ENCODE results near the gene STC2. TPM values are rescaled to one million over a fixed set of nuclear protein-coding genes. Genes with fewer than 3 reads are reported as not detected.

Gene STC2
- polyA plus RNA-seq, 1 donor, result 1.3 TPM

DNA sequence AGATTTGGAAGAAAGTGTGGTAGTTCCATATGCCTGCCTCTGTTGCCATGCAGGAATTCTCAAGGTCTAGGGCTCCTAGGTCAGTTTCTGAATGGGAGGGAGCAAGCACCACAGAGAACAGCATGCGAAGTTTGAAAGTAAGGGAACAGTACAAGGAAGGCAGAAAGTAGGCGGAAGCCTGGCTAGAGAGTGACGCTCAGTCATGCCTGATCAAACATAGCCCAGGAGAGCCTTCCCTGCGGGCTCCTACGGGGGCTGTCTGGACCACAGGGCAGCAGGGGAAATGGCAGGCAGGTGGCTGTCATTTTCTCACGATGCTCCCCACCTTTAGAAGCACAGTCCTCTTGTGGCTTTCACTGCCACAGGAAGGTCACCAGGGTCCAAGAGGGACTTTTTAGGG lies 12.8 kb upstream of the STC2 start:
- WGBS (ENCODE audit: insufficient coverage, low lambda C conversion rate), result no CpG with 5 or more reads among the region's 6 CpGs
- no peaks in the 10 kb centered on the region for H3K36me3 ChIP-seq (ENCODE audit: control insufficient read depth, insufficient read depth, low read length)
- no peak for DNase-seq
- H3K27ac ChIP-seq (ENCODE audit: low read length), result no peak overlapping the region
- peaks cover 1% of the 10 kb centered on the region for H3K27me3 ChIP-seq (ENCODE audit: control insufficient read depth, insufficient read depth, low read length)
- no peaks in the 10 kb centered on the region for H3K4me1 ChIP-seq (ENCODE audit: control insufficient read depth, insufficient read depth, low read length)
- no peaks in the 10 kb centered on the region for H3K9me3 ChIP-seq (ENCODE audit: control insufficient read depth, low read depth, low read length)
- H3K4me3 ChIP-seq (ENCODE audit: low read length), result no peak overlapping the region

DNA sequence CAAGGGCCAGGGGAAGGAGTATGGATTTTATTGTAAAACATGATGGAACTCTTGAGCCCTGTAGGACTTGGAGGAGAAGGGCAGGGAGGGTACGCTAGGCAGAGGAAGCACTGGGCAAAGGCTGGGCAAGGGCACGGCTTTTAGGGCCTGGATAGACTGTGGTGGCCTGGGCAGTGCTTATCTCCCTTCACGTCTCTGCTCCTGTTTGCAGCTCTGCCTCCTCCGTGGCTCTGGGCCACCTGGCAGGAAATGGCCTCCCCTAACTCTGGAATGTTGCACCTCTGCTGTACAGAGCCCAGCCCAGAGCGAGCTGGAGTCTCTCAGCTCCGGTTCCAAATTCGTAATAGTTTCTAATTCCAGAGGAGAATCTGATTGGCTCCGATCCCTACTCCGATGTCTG lies 12.2 kb upstream of the STC2 start:
- H3K9me3 ChIP-seq (ENCODE audit: control insufficient read depth, low read depth, low read length), result no peaks in the 10 kb centered on the region
- no peak overlapping the region for H3K4me3 ChIP-seq (ENCODE audit: low read length)
- no peak overlapping the region for H3K27ac ChIP-seq (ENCODE audit: low read length)
- H3K27me3 ChIP-seq (ENCODE audit: control insufficient read depth, insufficient read depth, low read length), result peaks cover 4% of the 10 kb centered on the region
- H3K36me3 ChIP-seq (ENCODE audit: control insufficient read depth, insufficient read depth, low read length), result no peaks in the 10 kb centered on the region
- no peak for DNase-seq
- WGBS (ENCODE audit: insufficient coverage, low lambda C conversion rate), result 87% methylated on average over 3 of the region's 9 CpGs
- H3K4me1 ChIP-seq (ENCODE audit: control insufficient read depth, insufficient read depth, low read length), result no peaks in the 10 kb centered on the region

DNA sequence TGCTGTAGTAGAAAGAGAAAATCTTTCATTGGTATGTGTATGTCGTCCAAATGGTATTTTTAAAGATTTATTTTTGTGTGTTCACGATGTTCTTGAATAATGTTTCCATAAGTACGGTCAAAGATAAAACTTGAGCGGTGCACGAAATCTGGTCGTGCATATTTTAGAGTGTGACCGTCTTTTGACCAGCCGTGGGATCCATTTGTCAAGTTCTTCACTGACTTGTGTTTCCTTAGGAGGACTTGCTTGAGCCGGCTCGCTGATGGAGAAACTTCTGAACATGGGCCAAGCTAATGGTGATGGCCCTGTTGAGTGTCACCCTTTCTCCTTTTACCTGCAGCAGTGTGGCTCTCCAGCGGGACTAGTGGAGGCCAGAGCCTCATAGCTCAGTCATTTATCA lies 11.1 kb upstream of the STC2 start:
- H3K4me1 ChIP-seq (ENCODE audit: control insufficient read depth, insufficient read depth, low read length), result no peaks in the 10 kb centered on the region
- H3K27me3 ChIP-seq (ENCODE audit: control insufficient read depth, insufficient read depth, low read length), result peaks cover 4% of the 10 kb centered on the region
- no peaks in the 10 kb centered on the region for H3K36me3 ChIP-seq (ENCODE audit: control insufficient read depth, insufficient read depth, low read length)
- H3K9me3 ChIP-seq (ENCODE audit: control insufficient read depth, low read depth, low read length), result no peaks in the 10 kb centered on the region
- WGBS (ENCODE audit: insufficient coverage, low lambda C conversion rate), result no CpG with 5 or more reads among the region's 11 CpGs
- H3K27ac ChIP-seq (ENCODE audit: low read length), result no peak overlapping the region
- DNase-seq, result no peak
- H3K4me3 ChIP-seq (ENCODE audit: low read length), result no peak overlapping the region

DNA sequence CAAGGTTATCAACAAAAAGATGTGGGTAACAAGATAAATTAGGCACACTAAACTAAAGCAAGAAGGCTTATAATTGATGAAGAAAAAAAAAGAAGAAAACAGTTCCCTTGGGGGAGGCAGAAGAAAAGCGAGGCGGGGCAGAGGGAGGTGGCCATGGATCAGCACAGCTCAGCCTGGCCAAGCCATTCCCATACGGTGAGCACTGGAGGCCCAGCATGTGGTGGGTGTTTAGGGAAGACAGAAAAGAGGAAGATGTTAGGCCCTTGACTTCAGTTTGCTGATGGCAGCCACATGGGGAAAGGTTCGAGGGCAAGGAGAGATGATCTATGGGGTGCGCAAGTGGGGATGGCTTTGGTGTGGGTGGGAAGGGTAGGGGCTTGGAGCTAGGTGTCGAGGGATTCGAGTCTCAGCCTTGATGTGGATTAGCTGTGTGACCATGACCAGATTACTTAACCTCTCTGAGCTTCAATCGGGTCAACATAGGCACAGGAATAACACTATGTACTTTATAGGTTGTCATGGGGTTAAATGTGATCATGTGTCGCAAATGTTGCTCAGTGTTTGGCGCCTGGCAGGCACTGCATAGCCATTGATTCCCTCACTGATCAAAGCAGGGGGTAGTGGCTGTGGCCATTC lies 10.3 kb upstream of the STC2 start:
- no peak for DNase-seq
- no peak overlapping the region for H3K27ac ChIP-seq (ENCODE audit: low read length)
- H3K9me3 ChIP-seq (ENCODE audit: control insufficient read depth, low read depth, low read length), result no peaks in the 10 kb centered on the region
- H3K4me3 ChIP-seq (ENCODE audit: low read length), result no peak overlapping the region
- H3K36me3 ChIP-seq (ENCODE audit: control insufficient read depth, insufficient read depth, low read length), result no peaks in the 10 kb centered on the region
- no peaks in the 10 kb centered on the region for H3K4me1 ChIP-seq (ENCODE audit: control insufficient read depth, insufficient read depth, low read length)
- no CpG with 5 or more reads among the region's 10 CpGs for WGBS (ENCODE audit: insufficient coverage, low lambda C conversion rate)
- peaks cover 4% of the 10 kb centered on the region for H3K27me3 ChIP-seq (ENCODE audit: control insufficient read depth, insufficient read depth, low read length)

DNA sequence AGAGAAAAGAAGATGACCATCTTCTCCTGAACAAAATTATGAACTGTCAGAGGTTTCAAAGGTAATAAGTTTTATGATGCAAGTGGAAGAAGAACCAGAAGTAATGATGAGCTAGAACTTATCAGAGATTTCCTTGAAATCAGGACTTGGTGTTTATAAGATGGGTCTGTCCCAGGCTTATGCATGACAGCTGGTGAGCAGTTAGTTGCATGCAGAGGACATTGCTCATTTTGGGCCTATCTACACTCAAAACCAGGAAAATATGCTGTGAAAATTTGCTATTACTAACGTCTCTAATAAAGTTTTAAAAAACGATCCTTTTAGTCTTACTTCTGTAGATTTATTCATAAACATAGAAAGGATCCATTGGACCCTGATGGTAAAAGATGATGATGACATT lies 6.6 kb upstream of the STC2 start:
- peaks cover 4% of the 10 kb centered on the region for H3K9me3 ChIP-seq (ENCODE audit: control insufficient read depth, low read depth, low read length)
- H3K36me3 ChIP-seq (ENCODE audit: control insufficient read depth, insufficient read depth, low read length), result no peaks in the 10 kb centered on the region
- no peak for DNase-seq
- peaks cover 28% of the 10 kb centered on the region for H3K27me3 ChIP-seq (ENCODE audit: control insufficient read depth, insufficient read depth, low read length)
- no peaks in the 10 kb centered on the region for H3K4me1 ChIP-seq (ENCODE audit: control insufficient read depth, insufficient read depth, low read length)
- WGBS (ENCODE audit: insufficient coverage, low lambda C conversion rate), result 60% methylated on average over 1 of the region's 2 CpGs
- H3K4me3 ChIP-seq (ENCODE audit: low read length), result no peak overlapping the region
- H3K27ac ChIP-seq (ENCODE audit: low read length), result no peak overlapping the region

DNA sequence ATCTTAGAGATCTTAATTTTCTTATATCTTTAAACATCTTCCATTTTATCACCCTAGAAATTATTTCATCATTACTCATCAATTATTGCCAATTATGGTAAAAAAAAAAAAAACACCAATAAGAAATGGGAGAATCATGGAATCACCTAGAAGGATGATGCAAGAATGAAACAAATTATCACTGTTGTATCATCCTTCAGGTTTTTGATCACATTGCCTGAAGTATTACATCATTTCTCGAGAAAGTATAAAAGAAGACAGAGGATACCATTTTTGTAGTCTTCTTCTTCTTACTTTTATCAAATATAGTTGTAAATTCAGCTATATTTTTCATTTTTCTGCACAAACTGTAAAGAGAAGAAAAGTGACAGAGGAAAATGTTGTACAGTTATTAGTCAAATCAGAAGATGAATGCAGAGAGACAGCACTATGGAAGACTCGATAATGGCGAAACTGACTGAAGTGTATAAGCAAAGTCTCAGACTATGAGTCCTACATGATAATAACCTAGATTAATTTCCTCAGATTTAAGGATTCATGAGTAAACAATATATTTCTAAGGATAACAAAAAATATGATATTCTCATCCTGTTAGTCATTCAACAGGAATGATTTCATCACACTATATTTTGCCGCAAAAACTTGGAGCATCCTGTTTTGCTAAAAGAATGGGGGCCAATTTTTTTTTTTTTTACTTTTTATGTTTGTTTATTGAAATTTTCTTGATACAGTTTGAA lies 5.9 kb upstream of the STC2 start:
- peaks cover 34% of the 10 kb centered on the region for H3K27me3 ChIP-seq (ENCODE audit: control insufficient read depth, insufficient read depth, low read length)
- H3K27ac ChIP-seq (ENCODE audit: low read length), result no peak overlapping the region
- WGBS (ENCODE audit: insufficient coverage, low lambda C conversion rate), result 85% methylated on average over 4 of the region's 4 CpGs
- no peaks in the 10 kb centered on the region for H3K36me3 ChIP-seq (ENCODE audit: control insufficient read depth, insufficient read depth, low read length)
- no peak overlapping the region for H3K4me3 ChIP-seq (ENCODE audit: low read length)
- peaks cover 2% of the 10 kb centered on the region for H3K4me1 ChIP-seq (ENCODE audit: control insufficient read depth, insufficient read depth, low read length)
- peaks cover 4% of the 10 kb centered on the region for H3K9me3 ChIP-seq (ENCODE audit: control insufficient read depth, low read depth, low read length)
- DNase-seq, result no peak

DNA sequence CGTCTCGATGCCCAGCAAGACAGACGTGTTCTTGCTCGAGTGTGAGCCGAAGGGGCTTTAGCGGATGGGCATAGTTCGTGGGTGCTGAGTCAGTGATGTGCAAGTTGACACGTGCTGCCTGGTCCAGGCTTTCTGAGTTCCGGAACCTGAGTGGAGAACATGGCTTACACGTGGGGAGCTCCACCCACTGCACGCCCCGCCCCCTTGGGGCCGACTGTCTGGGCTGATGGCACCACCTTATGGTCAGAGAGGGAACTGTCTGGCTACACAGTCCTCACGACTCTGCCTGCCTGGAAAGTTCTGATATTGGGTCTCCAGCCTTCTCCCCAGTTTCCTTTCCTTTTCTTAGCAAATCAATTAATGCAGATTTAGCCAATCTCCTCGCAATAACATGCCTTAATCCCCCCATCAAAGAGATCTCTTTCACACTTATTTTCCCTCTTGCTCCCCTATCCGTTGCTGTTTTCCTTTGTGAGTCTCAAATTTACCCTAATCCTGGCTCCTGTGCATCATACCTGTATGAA lies 3.8 kb upstream of the STC2 start:
- H3K27me3 ChIP-seq (ENCODE audit: control insufficient read depth, insufficient read depth, low read length), result peaks cover 55% of the 10 kb centered on the region
- no peaks in the 10 kb centered on the region for H3K36me3 ChIP-seq (ENCODE audit: control insufficient read depth, insufficient read depth, low read length)
- no peak overlapping the region for H3K27ac ChIP-seq (ENCODE audit: low read length)
- no peak overlapping the region for H3K4me3 ChIP-seq (ENCODE audit: low read length)
- H3K9me3 ChIP-seq (ENCODE audit: control insufficient read depth, low read depth, low read length), result peaks cover 8% of the 10 kb centered on the region
- WGBS (ENCODE audit: insufficient coverage, low lambda C conversion rate), result 10% methylated on average over 1 of the region's 16 CpGs
- DNase-seq, result peak in 1 of 2 donors; percentile 36
- peaks cover 16% of the 10 kb centered on the region for H3K4me1 ChIP-seq (ENCODE audit: control insufficient read depth, insufficient read depth, low read length)

DNA sequence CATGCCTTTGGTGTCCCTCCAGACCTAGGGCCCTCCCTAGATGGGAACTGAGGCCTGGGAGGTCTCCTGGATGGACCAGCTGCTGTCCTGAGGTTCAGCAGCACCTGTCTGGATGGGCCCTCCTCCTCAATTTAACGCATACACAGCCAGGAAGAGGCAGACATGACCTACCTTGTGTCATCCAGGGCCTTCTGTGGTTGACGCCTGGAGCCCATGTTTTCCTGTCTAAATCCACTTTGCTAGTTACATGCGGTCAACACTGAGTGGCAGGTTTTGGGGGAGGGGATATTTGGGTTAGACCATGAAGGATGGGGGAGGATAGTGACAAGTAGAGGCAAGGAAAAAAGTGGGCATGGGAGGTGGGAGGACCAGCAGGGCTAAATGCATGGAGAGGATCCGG lies 3.1 kb upstream of the STC2 start:
- no CpG with 5 or more reads among the region's 4 CpGs for WGBS (ENCODE audit: insufficient coverage, low lambda C conversion rate)

DNA sequence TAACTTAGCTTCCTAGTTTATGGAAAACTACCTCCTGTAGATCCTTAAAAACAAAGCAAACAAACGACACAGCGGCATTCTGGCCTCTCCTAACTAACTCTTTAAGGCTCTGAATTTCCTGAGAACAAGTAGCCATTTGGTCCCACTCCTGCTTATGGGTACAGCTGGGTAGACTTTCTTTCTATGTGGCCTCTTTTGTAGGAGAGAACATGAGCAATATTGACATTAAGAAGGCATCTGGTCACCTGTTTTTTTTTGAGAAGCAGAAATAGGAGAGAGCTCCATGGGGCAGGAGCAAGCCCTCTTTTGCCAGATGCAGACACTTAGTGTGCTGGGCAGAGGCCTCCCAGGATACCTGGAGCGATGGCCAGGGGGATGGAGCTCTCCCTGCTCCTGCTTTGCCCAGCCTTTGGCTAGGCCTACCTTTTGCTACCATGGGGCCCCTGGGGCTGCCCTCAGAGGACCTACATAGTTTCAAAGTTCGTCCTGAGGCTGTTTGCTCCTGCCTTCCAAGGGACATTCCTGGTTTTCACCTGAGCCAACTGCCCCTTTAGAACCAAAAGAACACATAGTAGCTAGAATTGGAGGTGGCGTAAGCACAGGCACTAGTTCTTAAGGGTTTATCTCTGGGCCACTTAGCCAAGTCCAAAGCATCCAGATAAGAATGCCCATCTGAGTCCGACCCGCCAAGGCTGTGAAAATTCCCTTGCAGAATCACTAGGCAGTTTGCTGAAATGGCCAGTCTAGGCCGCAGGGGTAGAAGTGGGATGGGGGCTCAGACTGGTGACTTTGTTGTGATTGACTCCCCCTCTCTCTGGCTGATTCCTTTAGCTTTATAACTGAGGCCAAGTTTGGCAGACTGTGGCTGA lies 2.4 kb upstream of the STC2 start:
- H3K27ac ChIP-seq (ENCODE audit: low read length), result no peak overlapping the region
- H3K4me3 ChIP-seq (ENCODE audit: low read length), result no peak overlapping the region
- no CpG with 5 or more reads among the region's 8 CpGs for WGBS (ENCODE audit: insufficient coverage, low lambda C conversion rate)

More for the DNA sequence above, 3.1 kb upstream of the STC2 start:
- Histone ChIP-seq H3K27me3 (ENCODE audit: control insufficient read depth, insufficient read depth, low read length) (peaks cover 62% of the 10 kb centered on the region), H3K4me1 (ENCODE audit: control insufficient read depth, insufficient read depth, low read length) (peaks cover 16% of the 10 kb centered on the region), H3K9me3 (ENCODE audit: control insufficient read depth, low read depth, low read length) (peaks cover 8% of the 10 kb centered on the region), H3K36me3 (ENCODE audit: control insufficient read depth, insufficient read depth, low read length) (no peaks in the 10 kb centered on the region), H3K27ac (ENCODE audit: low read length) (no peak overlapping the region), H3K4me3 (ENCODE audit: low read length) (no peak overlapping the region)
- no peak for DNase-seq

More for the DNA sequence above, 2.4 kb upstream of the STC2 start:
- DNase-seq, result no peak
- H3K9me3 ChIP-seq (ENCODE audit: control insufficient read depth, low read depth, low read length), result peaks cover 8% of the 10 kb centered on the region
- H3K27me3 ChIP-seq (ENCODE audit: control insufficient read depth, insufficient read depth, low read length), result peaks cover 62% of the 10 kb centered on the region
- H3K4me1 ChIP-seq (ENCODE audit: control insufficient read depth, insufficient read depth, low read length), result peaks cover 16% of the 10 kb centered on the region
- H3K36me3 ChIP-seq (ENCODE audit: control insufficient read depth, insufficient read depth, low read length), result no peaks in the 10 kb centered on the region
